ENCODE measurements around the gene PRPH. TPM values are rescaled to one million over a fixed set of nuclear protein-coding genes. Genes with fewer than 3 reads are reported as not detected.
A peak's percentile ranks its signal among the peaks of the same experiment; 100 is the strongest.

Gene PRPH
- total and polyA plus RNA-seq, 2 of the 8 experiments (the other 6 are each of a cell fraction or from before 2014, with no cell fraction given) = 0.79 to 1.4 TPM

- TF ChIP-seq EGR1 (IDR thresholded peaks at IDR 0.05; ENCODE audit: borderline replicate concordance, low read depth, low read length) = peak; percentile 29; the same call in 1 of the 2 replicates
- TF ChIP-seq POLR2AphosphoS5 (IDR thresholded peaks at IDR 0.05; ENCODE audit: low read depth, low read length) = no peak
- TF ChIP-seq CTBP2 (IDR thresholded peaks at IDR 0.05; ENCODE audit: borderline replicate concordance, insufficient read depth, insufficient read length, low read length) = peak; percentile 81
- no peak for TF ChIP-seq ZNF274 (IDR thresholded peaks at IDR 0.05; ENCODE audit: borderline replicate concordance, extremely low read depth, low read length)
- peak; percentile 33 for TF ChIP-seq KDM4A (IDR thresholded peaks at IDR 0.05; ENCODE audit: low read depth, low read length, severe bottlenecking)
- no peak for TF ChIP-seq SP1 (IDR thresholded peaks at IDR 0.05; ENCODE audit: low read depth, low read length)
- no peak for TF ChIP-seq JUN (IDR thresholded peaks at IDR 0.05; ENCODE audit: low read depth, low read length)
- no peak for TF ChIP-seq BACH1 (IDR thresholded peaks at IDR 0.05; ENCODE audit: low read length)
These were observed 51.1 kb downstream of the PRPH start (continued) for GRCh38 chr12:49345825-49346658.

Measured in H1 (cell line).